ENCODE measurements around the gene MTA3. TPM values are rescaled to one million over a fixed set of nuclear protein-coding genes. Genes with fewer than 3 reads are reported as not detected.

MTA3 gene
- 10 to 100 TPM; 23.9 to 49.1 (median 34.3) TPM for total RNA-seq
- 10 to 100 TPM; 24.2 to 25.1 TPM for polyA plus RNA-seq
- 55.2 reads per million, percentile 73 among the genes with 10 or more reads in this experiment for total RNA-seq

GRCh38 chr2:42568401-42569115 lies at the start of gene MTA3:
TSS of gene MTA3 (plus strand) at chr2:42568632. CDS start at chr2:42568746, 114 bp downstream.
- Mint-ChIP-seq H3K4me1 (peaks cover 11 to 50% (median 41%) of the 10 kb centered on the region in 7 donors), H3K27ac (peak within 1 kb of the TSS; percentile 88 to 97 (median 94)), H3K9me3 (peaks cover 0 to 3% (median 0%) of the 10 kb centered on the region in 11 donors), H3K4me3 (peak within 1 kb of the TSS; percentile 89 to 99 (median 94)), H3K36me3 (peaks cover 4 to 10% (median 8%) of the 10 kb centered on the region in 5 donors), H3K27me3 (no peaks in the 10 kb centered on the region)
- H3K4me3 ChIP-seq (ENCODE audit: low read length) = peak within 1 kb of the TSS; percentile 52
- ChIA-PET CTCF (no interaction called here), POLR2A (no interaction called here)
- peaks cover 0 to 8% (median 0%) of the 10 kb centered on the region in 3 experiments for H3K36me3 ChIP-seq (ENCODE audit: control insufficient read depth in 2 of 3, insufficient read depth in 3 of 3, low read length in 3 of 3)
- peaks cover 8 to 19% of the 10 kb centered on the region in 2 donors for H3K4me1 ChIP-seq (ENCODE audit: control insufficient read depth in 2 of 2, insufficient read depth in 2 of 2, low read length in 2 of 2)
- H3K9me3 ChIP-seq (ENCODE audit: control insufficient read depth in 2 of 3, low read length in 3 of 3) = no peaks in the 10 kb centered on the region
- peak within 1 kb of the TSS; percentile 74 for H3K27ac ChIP-seq (ENCODE audit: low read depth, low read length)
- H3K27me3 ChIP-seq (ENCODE audit: control insufficient read depth in 2 of 2, insufficient read depth in 2 of 2, low read length in 2 of 2) = no peaks in the 10 kb centered on the region
- ATAC-seq = peak; percentile 85
- intact Hi-C loops (cut with micrococcal nuclease) = loop anchor here (1.0 to 5.0 kb wide), 8 partner anchors 45 to 728 kb away; partner anchors contain the start of gene COX7A2L (in 1 of the 2)
- DNase-seq = peak; percentile 51 to 76 (median 67)

- no peaks in the 10 kb centered on the region for H3K36me3 Mint-ChIP-seq
- Histone ChIP-seq H3K27me3 (ENCODE audit: control insufficient read depth in 2 of 2, insufficient read depth in 2 of 2, low read length in 2 of 2) (no peaks in the 10 kb centered on the region), H3K36me3 (ENCODE audit: control insufficient read depth in 2 of 3, insufficient read depth in 3 of 3, low read length in 3 of 3) (no peaks in the 10 kb centered on the region), H3K4me1 (ENCODE audit: control insufficient read depth in 2 of 2, insufficient read depth in 2 of 2, low read length in 2 of 2) (no peaks in the 10 kb centered on the region), H3K9me3 (ENCODE audit: control insufficient read depth in 2 of 3, low read length in 3 of 3) (no peaks in the 10 kb centered on the region), H3K27ac (ENCODE audit: low read depth, low read length) (no peak overlapping the region), H3K4me3 (ENCODE audit: low read length) (no peak overlapping the region)
- DNase-seq (no peak), ATAC-seq (no peak)
- intact Hi-C loops (cut with micrococcal nuclease) = no loop called here
- ChIA-PET POLR2A (no interaction called here), CTCF (interaction anchor here (0.6 kb wide), 1 partner anchor 150 kb away, joined by 3 read pairs; no protein-coding TSS in a partner anchor)
- no peak overlapping the region for H3K4me3 Mint-ChIP-seq
- peaks cover 0 to 1% (median 0%) of the 10 kb centered on the region in 11 donors for H3K9me3 Mint-ChIP-seq
- peaks cover 0 to 25% (median 8%) of the 10 kb centered on the region in 7 donors for H3K4me1 Mint-ChIP-seq
- H3K27me3 Mint-ChIP-seq = no peaks in the 10 kb centered on the region
- no peak overlapping the region for H3K27ac Mint-ChIP-seq
Observed at GRCh38 chr2:42519624-42520023, 48.8 kb upstream of the MTA3 start.

GRCh38 chr2:42522035-42522434 lies 46.4 kb upstream of the MTA3 start:
- POLR2A ChIA-PET = no interaction called here
- Histone ChIP-seq H3K36me3 (ENCODE audit: control insufficient read depth in 2 of 3, insufficient read depth in 3 of 3, low read length in 3 of 3) (no peaks in the 10 kb centered on the region), H3K27me3 (ENCODE audit: control insufficient read depth in 2 of 2, insufficient read depth in 2 of 2, low read length in 2 of 2) (no peaks in the 10 kb centered on the region), H3K27ac (ENCODE audit: low read depth, low read length) (no peak overlapping the region), H3K4me1 (ENCODE audit: control insufficient read depth in 2 of 2, insufficient read depth in 2 of 2, low read length in 2 of 2) (no peaks in the 10 kb centered on the region), H3K9me3 (ENCODE audit: control insufficient read depth in 2 of 3, low read length in 3 of 3) (no peaks in the 10 kb centered on the region), H3K4me3 (ENCODE audit: low read length) (no peak overlapping the region)
- no peak for DNase-seq
- Mint-ChIP-seq H3K4me1 (peaks cover 0 to 26% (median 11%) of the 10 kb centered on the region in 7 donors), H3K36me3 (no peaks in the 10 kb centered on the region), H3K27me3 (no peaks in the 10 kb centered on the region), H3K27ac (peak overlapping the region in 5 of 9 donors; percentile 40 to 90 (median 43)), H3K4me3 (peak overlapping the region in 2 of 10 donors; percentile 10 to 35), H3K9me3 (peaks cover 0 to 1% (median 0%) of the 10 kb centered on the region in 11 donors)
- CTCF ChIA-PET = no interaction called here
- intact Hi-C loops (cut with micrococcal nuclease) = no loop called here
- no peak for ATAC-seq

GRCh38 chr2:42523341-42523740 lies 45.1 kb upstream of the MTA3 start:
- Histone ChIP-seq H3K27me3 (ENCODE audit: control insufficient read depth in 2 of 2, insufficient read depth in 2 of 2, low read length in 2 of 2) (no peaks in the 10 kb centered on the region), H3K36me3 (ENCODE audit: control insufficient read depth in 2 of 3, insufficient read depth in 3 of 3, low read length in 3 of 3) (no peaks in the 10 kb centered on the region), H3K4me3 (ENCODE audit: low read length) (no peak overlapping the region), H3K4me1 (ENCODE audit: control insufficient read depth in 2 of 2, insufficient read depth in 2 of 2, low read length in 2 of 2) (no peaks in the 10 kb centered on the region), H3K27ac (ENCODE audit: low read depth, low read length) (peak overlapping the region; percentile 27), H3K9me3 (ENCODE audit: control insufficient read depth in 2 of 3, low read length in 3 of 3) (no peaks in the 10 kb centered on the region)
- peak in 7 of 9 donors; percentile 9 to 53 (median 46) for DNase-seq
- Mint-ChIP-seq H3K36me3 (no peaks in the 10 kb centered on the region), H3K9me3 (peaks cover 0 to 1% (median 0%) of the 10 kb centered on the region in 11 donors), H3K4me1 (peaks cover 0 to 26% (median 11%) of the 10 kb centered on the region in 7 donors), H3K27me3 (no peaks in the 10 kb centered on the region), H3K27ac (peak overlapping the region in 8 of 9 donors; percentile 71 to 92 (median 85)), H3K4me3 (peak overlapping the region in 9 of 10 donors; percentile 6 to 78 (median 59))
- intact Hi-C loops (cut with micrococcal nuclease) = loop anchor here in 1 of 2 donors (1.0 kb wide), 1 partner anchor 46 kb away; no protein-coding TSS in a partner anchor
- ChIA-PET POLR2A (interaction anchor here (0.6 kb wide), 1 partner anchor 18 kb away, joined by 3 read pairs; no protein-coding TSS in a partner anchor), CTCF (interaction anchor here (0.7 kb wide), 1 partner anchor 13 kb away, joined by 3 read pairs; no protein-coding TSS in a partner anchor)
- ATAC-seq = peak; percentile 70

DNA sequence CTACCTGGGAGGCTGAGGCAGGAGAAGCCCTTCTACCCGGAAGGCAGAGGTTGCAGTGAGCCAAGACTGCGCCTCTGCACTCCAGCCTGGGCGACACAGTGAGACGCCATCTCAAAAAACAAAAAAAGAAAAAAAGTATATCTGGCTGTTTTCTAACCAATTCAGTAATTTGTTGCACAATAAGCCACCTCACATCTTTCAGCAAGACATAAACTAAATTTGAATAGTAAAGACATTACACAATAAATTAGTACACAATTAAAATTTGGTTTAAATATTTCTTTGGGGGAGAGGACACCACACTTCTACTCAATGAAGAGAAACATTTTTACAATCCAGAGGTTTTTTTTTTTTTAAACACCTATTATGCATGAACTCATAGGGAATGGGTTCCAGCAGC lies 36.0 kb upstream of the MTA3 start:
- CTCF ChIA-PET = interaction anchor here (1.0 kb wide), 1 partner anchor 16 kb away, joined by 3 read pairs; no protein-coding TSS in a partner anchor
- no peaks in the 10 kb centered on the region for H3K36me3 Mint-ChIP-seq
- ATAC-seq = no peak
- peaks cover 0 to 2% (median 0%) of the 10 kb centered on the region in 11 donors for H3K9me3 Mint-ChIP-seq
- POLR2A ChIA-PET = no interaction called here
- no peaks in the 10 kb centered on the region for H3K27me3 ChIP-seq (ENCODE audit: control insufficient read depth in 2 of 2, insufficient read depth in 2 of 2, low read length in 2 of 2)
- H3K4me1 Mint-ChIP-seq = no peaks in the 10 kb centered on the region
- H3K4me1 ChIP-seq (ENCODE audit: control insufficient read depth in 2 of 2, insufficient read depth in 2 of 2, low read length in 2 of 2) = no peaks in the 10 kb centered on the region
- no peak overlapping the region for H3K4me3 ChIP-seq (ENCODE audit: low read length)
- no peak overlapping the region for H3K27ac ChIP-seq (ENCODE audit: low read depth, low read length)
- peak overlapping the region in 1 of 9 donors; percentile 30 for H3K27ac Mint-ChIP-seq
- H3K9me3 ChIP-seq (ENCODE audit: control insufficient read depth in 2 of 3, low read length in 3 of 3) = no peaks in the 10 kb centered on the region
- no peak for DNase-seq
- no peak overlapping the region for H3K4me3 Mint-ChIP-seq
- no peaks in the 10 kb centered on the region for H3K36me3 ChIP-seq (ENCODE audit: control insufficient read depth in 2 of 3, insufficient read depth in 3 of 3, low read length in 3 of 3)
- intact Hi-C loops (cut with micrococcal nuclease) = no loop called here
- no peaks in the 10 kb centered on the region for H3K27me3 Mint-ChIP-seq

GRCh38 chr2:42537493-42537892 lies 30.9 kb upstream of the MTA3 start:
- H3K4me3 Mint-ChIP-seq = no peak overlapping the region
- no peaks in the 10 kb centered on the region for H3K36me3 ChIP-seq (ENCODE audit: control insufficient read depth in 2 of 3, insufficient read depth in 3 of 3, low read length in 3 of 3)
- H3K9me3 Mint-ChIP-seq = peaks cover 0 to 9% (median 0%) of the 10 kb centered on the region in 11 donors
- no peaks in the 10 kb centered on the region for H3K9me3 ChIP-seq (ENCODE audit: control insufficient read depth in 2 of 3, low read length in 3 of 3)
- no peaks in the 10 kb centered on the region for H3K4me1 ChIP-seq (ENCODE audit: control insufficient read depth in 2 of 2, insufficient read depth in 2 of 2, low read length in 2 of 2)
- ChIA-PET POLR2A (no interaction called here), CTCF (interaction anchor here (1.1 kb wide), 1 partner anchor 10 kb away, joined by 3 read pairs; no protein-coding TSS in a partner anchor)
- peaks cover 0 to 4% (median 0%) of the 10 kb centered on the region in 7 donors for H3K4me1 Mint-ChIP-seq
- intact Hi-C loops (cut with micrococcal nuclease) = no loop called here
- DNase-seq = no peak
- no peak overlapping the region for H3K27ac ChIP-seq (ENCODE audit: low read depth, low read length)
- H3K36me3 Mint-ChIP-seq = no peaks in the 10 kb centered on the region
- ATAC-seq = no peak
- no peak overlapping the region for H3K4me3 ChIP-seq (ENCODE audit: low read length)
- no peak overlapping the region for H3K27ac Mint-ChIP-seq
- no peaks in the 10 kb centered on the region for H3K27me3 ChIP-seq (ENCODE audit: control insufficient read depth in 2 of 2, insufficient read depth in 2 of 2, low read length in 2 of 2)
- no peaks in the 10 kb centered on the region for H3K27me3 Mint-ChIP-seq
